ENCODE results near the gene IL37.
"Not testable (repeated sequence)": the region's sequence is repeated elsewhere in the genome, so short reads cannot be mapped to it uniquely, and the experiment has no call there.

Gene IL37

DNA sequence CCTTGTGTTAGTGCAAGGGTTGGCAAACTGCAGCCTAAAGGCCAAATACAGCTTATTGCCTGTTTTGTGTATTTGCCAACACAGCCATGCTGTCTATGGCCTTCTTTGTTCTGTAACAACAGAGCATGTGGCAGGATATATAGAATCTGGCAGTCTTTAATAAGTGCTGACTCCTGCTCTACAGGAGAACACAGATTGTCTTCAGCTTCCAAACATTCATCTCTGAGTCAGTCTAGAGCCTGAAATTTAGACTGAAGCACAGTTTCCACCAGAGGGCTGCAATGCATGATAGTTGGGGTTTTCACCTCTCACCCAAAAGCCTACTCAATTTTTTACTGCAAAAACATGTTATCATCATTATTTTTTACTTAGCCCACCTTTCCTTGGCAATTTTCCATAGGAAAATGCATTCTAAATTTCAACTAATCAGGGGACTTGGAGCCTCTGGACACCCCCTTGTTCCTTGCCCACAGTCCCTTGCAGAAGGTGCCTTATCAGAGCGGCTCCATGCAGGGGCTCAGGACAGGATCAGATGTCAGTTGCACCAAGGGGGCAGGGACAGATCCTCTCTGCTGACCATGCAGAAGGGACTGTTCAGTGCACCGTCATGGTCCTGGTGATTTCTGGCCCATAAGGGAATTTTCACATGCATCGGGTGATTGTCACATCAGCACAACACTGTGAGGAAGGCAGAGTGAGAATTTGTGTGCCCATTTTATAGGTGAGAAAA, 12.4 kb downstream of the IL37 start:
- no peaks in the 10 kb centered on the region for H3K4me1 ChIP-seq (ENCODE audit: control insufficient read depth, insufficient read depth, low read length, unreplicated experiment)
- no peak overlapping the region for H2AFZ ChIP-seq (ENCODE audit: low read length, unreplicated experiment)
- H3K36me3 ChIP-seq (ENCODE audit: insufficient read depth, low read length), result no peaks in the 10 kb centered on the region
- H3K79me2 ChIP-seq (ENCODE audit: control insufficient read depth, insufficient read depth, low read length, unreplicated experiment), result no peaks in the 10 kb centered on the region
- H3K4me3 ChIP-seq (ENCODE audit: low read depth, low read length), result no peak overlapping the region
- no peak overlapping the region for H3K27ac ChIP-seq (ENCODE audit: low read depth, low read length)
- peaks cover 35% of the 10 kb centered on the region for H3K27me3 ChIP-seq (ENCODE audit: insufficient read depth, low read length)

DNA sequence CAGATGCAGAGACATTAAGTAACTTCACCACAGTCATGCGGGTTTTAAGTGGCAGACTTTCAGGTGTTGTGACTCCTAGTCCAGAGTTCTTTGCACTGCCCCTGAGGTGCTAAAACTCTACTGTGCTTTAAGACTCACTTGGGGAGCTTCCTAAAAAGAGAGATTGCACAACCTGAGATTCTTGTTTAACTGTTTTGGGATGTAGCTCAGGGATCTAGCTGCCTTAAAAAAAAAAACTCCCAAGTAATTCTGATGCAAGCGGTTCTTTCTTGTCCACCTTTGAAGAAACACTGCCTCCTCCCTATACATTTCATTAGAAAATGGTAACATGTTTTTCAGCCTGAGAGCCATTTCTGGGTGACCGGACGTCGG, 13.0 kb downstream of the IL37 start:
- Histone ChIP-seq H2AFZ (ENCODE audit: low read length, unreplicated experiment) (no peak overlapping the region), H3K4me1 (ENCODE audit: control insufficient read depth, insufficient read depth, low read length, unreplicated experiment) (no peaks in the 10 kb centered on the region), H3K36me3 (ENCODE audit: insufficient read depth, low read length) (no peaks in the 10 kb centered on the region), H3K4me3 (ENCODE audit: low read depth, low read length) (no peak overlapping the region), H3K79me2 (ENCODE audit: control insufficient read depth, insufficient read depth, low read length, unreplicated experiment) (no peaks in the 10 kb centered on the region), H3K27ac (ENCODE audit: low read depth, low read length) (no peak overlapping the region), H3K27me3 (ENCODE audit: insufficient read depth, low read length) (peaks cover 35% of the 10 kb centered on the region)

DNA sequence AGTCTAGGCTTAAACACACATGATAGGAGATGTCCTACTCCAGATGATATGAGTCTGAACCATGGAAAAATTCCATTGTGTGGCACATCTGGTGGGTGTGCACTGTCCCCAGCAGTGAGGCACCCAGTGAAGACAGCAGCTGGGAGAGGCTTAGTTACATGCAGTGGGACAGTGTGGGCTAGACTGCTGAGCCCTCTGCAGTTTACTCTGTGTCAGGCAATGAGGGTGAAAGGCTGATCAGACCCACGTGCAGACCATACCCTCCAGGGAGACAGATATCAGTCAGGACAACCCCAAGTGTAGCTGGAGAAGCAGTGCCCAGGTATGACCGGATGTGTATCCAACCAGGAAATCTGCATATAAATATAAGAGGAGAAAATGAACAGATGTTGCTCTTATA, 13.4 kb downstream of the IL37 start:
- no peaks in the 10 kb centered on the region for H3K4me1 ChIP-seq (ENCODE audit: control insufficient read depth, insufficient read depth, low read length, unreplicated experiment)
- H2AFZ ChIP-seq (ENCODE audit: low read length, unreplicated experiment), result no peak overlapping the region
- no peaks in the 10 kb centered on the region for H3K79me2 ChIP-seq (ENCODE audit: control insufficient read depth, insufficient read depth, low read length, unreplicated experiment)
- no peak overlapping the region for H3K4me3 ChIP-seq (ENCODE audit: low read depth, low read length)
- peaks cover 35% of the 10 kb centered on the region for H3K27me3 ChIP-seq (ENCODE audit: insufficient read depth, low read length)
- no peaks in the 10 kb centered on the region for H3K36me3 ChIP-seq (ENCODE audit: insufficient read depth, low read length)
- no peak overlapping the region for H3K27ac ChIP-seq (ENCODE audit: low read depth, low read length)

GRCh38 chr2:112924821-112925220, 13.9 kb downstream of the IL37 start:
- H3K4me1 ChIP-seq (ENCODE audit: control insufficient read depth, insufficient read depth, low read length, unreplicated experiment), result no peaks in the 10 kb centered on the region
- H3K36me3 ChIP-seq (ENCODE audit: insufficient read depth, low read length), result no peaks in the 10 kb centered on the region
- no peaks in the 10 kb centered on the region for H3K79me2 ChIP-seq (ENCODE audit: control insufficient read depth, insufficient read depth, low read length, unreplicated experiment)
- peaks cover 33% of the 10 kb centered on the region for H3K27me3 ChIP-seq (ENCODE audit: insufficient read depth, low read length)
- no peak overlapping the region for H3K27ac ChIP-seq (ENCODE audit: low read depth, low read length)
- no peak overlapping the region for H3K4me3 ChIP-seq (ENCODE audit: low read depth, low read length)
- H2AFZ ChIP-seq (ENCODE audit: low read length, unreplicated experiment), result no peak overlapping the region

DNA sequence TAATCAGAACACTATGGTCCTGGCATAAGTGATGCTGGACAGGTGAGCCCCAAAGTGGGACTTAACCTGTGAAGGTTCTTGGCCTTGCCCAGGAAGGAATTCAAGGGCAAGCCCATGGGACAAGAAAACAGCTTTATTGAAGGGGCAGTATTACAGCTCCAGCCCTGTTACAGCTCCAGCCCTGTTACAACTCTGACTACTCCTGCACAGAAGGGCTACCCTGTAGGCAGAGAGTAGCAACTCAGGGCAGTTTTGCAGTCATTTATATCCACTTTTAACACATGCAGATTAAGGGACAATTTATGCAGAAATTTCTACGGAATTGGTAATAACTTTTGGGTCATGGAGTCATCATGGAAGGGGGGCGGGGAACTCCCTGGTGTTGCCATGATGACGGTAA, 15.7 kb downstream of the IL37 start:
- no peaks in the 10 kb centered on the region for H3K4me1 ChIP-seq (ENCODE audit: control insufficient read depth, insufficient read depth, low read length, unreplicated experiment)
- H3K36me3 ChIP-seq (ENCODE audit: insufficient read depth, low read length), result no peaks in the 10 kb centered on the region
- no peak overlapping the region for H2AFZ ChIP-seq (ENCODE audit: low read length, unreplicated experiment)
- no peak overlapping the region for H3K4me3 ChIP-seq (ENCODE audit: low read depth, low read length)
- no peaks in the 10 kb centered on the region for H3K79me2 ChIP-seq (ENCODE audit: control insufficient read depth, insufficient read depth, low read length, unreplicated experiment)
- no peak overlapping the region for H3K27ac ChIP-seq (ENCODE audit: low read depth, low read length)
- peaks cover 43% of the 10 kb centered on the region for H3K27me3 ChIP-seq (ENCODE audit: insufficient read depth, low read length)

- no peak overlapping the region for H3K27ac ChIP-seq (ENCODE audit: low read depth, low read length)
- no peak overlapping the region for H3K4me3 ChIP-seq (ENCODE audit: low read depth, low read length)
- H3K36me3 ChIP-seq (ENCODE audit: insufficient read depth, low read length), result no peaks in the 10 kb centered on the region
- no peaks in the 10 kb centered on the region for H3K4me1 ChIP-seq (ENCODE audit: control insufficient read depth, insufficient read depth, low read length, unreplicated experiment)
- no peaks in the 10 kb centered on the region for H3K79me2 ChIP-seq (ENCODE audit: control insufficient read depth, insufficient read depth, low read length, unreplicated experiment)
- H3K27me3 ChIP-seq (ENCODE audit: insufficient read depth, low read length), result peaks cover 39% of the 10 kb centered on the region
- H2AFZ ChIP-seq (ENCODE audit: low read length, unreplicated experiment), result no peak overlapping the region
Measured at GRCh38 chr2:112927745-112928144, 16.8 kb downstream of the IL37 start.

- H3K27ac ChIP-seq (ENCODE audit: low read depth, low read length), result no peak overlapping the region
- no peaks in the 10 kb centered on the region for H3K79me2 ChIP-seq (ENCODE audit: control insufficient read depth, insufficient read depth, low read length, unreplicated experiment)
- H3K36me3 ChIP-seq (ENCODE audit: insufficient read depth, low read length), result no peaks in the 10 kb centered on the region
- H3K4me3 ChIP-seq (ENCODE audit: low read depth, low read length), result no peak overlapping the region
- H2AFZ ChIP-seq (ENCODE audit: low read length, unreplicated experiment), result no peak overlapping the region
- peaks cover 41% of the 10 kb centered on the region for H3K27me3 ChIP-seq (ENCODE audit: insufficient read depth, low read length)
- H3K4me1 ChIP-seq (ENCODE audit: control insufficient read depth, insufficient read depth, low read length, unreplicated experiment), result no peaks in the 10 kb centered on the region
Measured at GRCh38 chr2:112933261-112933660, 22.3 kb downstream of the IL37 start.

GRCh38 chr2:112934117-112934516, 23.2 kb downstream of the IL37 start:
- not testable (repeated sequence) for H2AFZ ChIP-seq (ENCODE audit: low read length, unreplicated experiment); H3K79me2 ChIP-seq (ENCODE audit: control insufficient read depth, insufficient read depth, low read length, unreplicated experiment); H3K36me3 ChIP-seq (ENCODE audit: insufficient read depth, low read length); H3K4me1 ChIP-seq (ENCODE audit: control insufficient read depth, insufficient read depth, low read length, unreplicated experiment); H3K4me3 ChIP-seq (ENCODE audit: low read depth, low read length); H3K27ac ChIP-seq (ENCODE audit: low read depth, low read length)
- H3K27me3 ChIP-seq (ENCODE audit: insufficient read depth, low read length), result peaks cover 41% of the 10 kb centered on the region

GRCh38 chr2:112936927-112937232, 25.9 kb downstream of the IL37 start:
- H3K4me1 ChIP-seq (ENCODE audit: control insufficient read depth, insufficient read depth, low read length, unreplicated experiment), result no peaks in the 10 kb centered on the region
- H3K27ac ChIP-seq (ENCODE audit: low read depth, low read length), result no peak overlapping the region
- peaks cover 36% of the 10 kb centered on the region for H3K27me3 ChIP-seq (ENCODE audit: insufficient read depth, low read length)
- no peaks in the 10 kb centered on the region for H3K36me3 ChIP-seq (ENCODE audit: insufficient read depth, low read length)
- H3K79me2 ChIP-seq (ENCODE audit: control insufficient read depth, insufficient read depth, low read length, unreplicated experiment), result no peaks in the 10 kb centered on the region
- no peak overlapping the region for H2AFZ ChIP-seq (ENCODE audit: low read length, unreplicated experiment)
- no peak overlapping the region for H3K4me3 ChIP-seq (ENCODE audit: low read depth, low read length)

DNA sequence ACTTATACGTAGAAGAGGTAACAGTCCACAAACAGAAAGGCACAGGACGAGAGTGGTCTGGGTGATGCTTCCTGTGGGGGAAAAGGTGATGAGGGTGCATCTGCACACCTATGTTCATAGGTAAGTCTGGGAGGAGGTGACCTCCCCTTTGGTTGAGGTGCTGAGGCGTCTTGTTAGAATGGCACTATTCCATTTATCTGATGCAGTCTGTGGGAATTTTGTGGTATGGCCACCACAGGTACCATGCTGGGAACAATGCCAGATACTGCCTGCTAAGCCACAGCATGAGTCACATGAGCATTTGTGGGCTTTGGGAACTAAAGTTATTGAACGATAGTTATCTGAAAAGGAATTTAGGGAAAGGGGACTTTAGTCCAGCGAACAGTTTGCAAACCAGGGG, 27.9 kb downstream of the IL37 start:
- H3K27ac ChIP-seq (ENCODE audit: low read depth, low read length), result no peak overlapping the region
- no peak overlapping the region for H3K4me3 ChIP-seq (ENCODE audit: low read depth, low read length)
- no peaks in the 10 kb centered on the region for H3K79me2 ChIP-seq (ENCODE audit: control insufficient read depth, insufficient read depth, low read length, unreplicated experiment)
- no peak overlapping the region for H2AFZ ChIP-seq (ENCODE audit: low read length, unreplicated experiment)
- H3K4me1 ChIP-seq (ENCODE audit: control insufficient read depth, insufficient read depth, low read length, unreplicated experiment), result no peaks in the 10 kb centered on the region
- H3K27me3 ChIP-seq (ENCODE audit: insufficient read depth, low read length), result peaks cover 22% of the 10 kb centered on the region
- no peaks in the 10 kb centered on the region for H3K36me3 ChIP-seq (ENCODE audit: insufficient read depth, low read length)

DNA sequence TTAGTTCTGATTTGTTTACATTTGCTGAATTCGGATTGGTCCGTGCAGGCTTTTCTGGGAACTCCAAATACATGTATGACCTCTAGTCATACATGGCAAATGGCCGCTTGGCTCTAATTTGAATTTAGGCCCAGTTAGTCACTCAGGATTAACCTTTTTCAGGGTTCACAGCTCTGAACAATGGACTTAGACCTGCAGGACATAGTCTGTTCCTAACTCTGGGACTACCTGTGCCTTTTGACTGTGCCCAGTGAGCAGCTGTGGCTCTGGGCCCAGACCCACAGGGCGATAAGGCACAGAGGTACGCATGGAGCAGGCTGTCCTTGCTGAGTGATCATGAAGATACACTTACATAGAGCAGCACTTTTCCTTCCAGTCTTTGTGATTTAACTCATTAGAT, 28.5 kb downstream of the IL37 start:
- no peak overlapping the region for H3K4me3 ChIP-seq (ENCODE audit: low read depth, low read length)
- no peak overlapping the region for H3K27ac ChIP-seq (ENCODE audit: low read depth, low read length)
- H2AFZ ChIP-seq (ENCODE audit: low read length, unreplicated experiment), result no peak overlapping the region
- H3K4me1 ChIP-seq (ENCODE audit: control insufficient read depth, insufficient read depth, low read length, unreplicated experiment), result no peaks in the 10 kb centered on the region
- no peaks in the 10 kb centered on the region for H3K36me3 ChIP-seq (ENCODE audit: insufficient read depth, low read length)
- peaks cover 25% of the 10 kb centered on the region for H3K27me3 ChIP-seq (ENCODE audit: insufficient read depth, low read length)
- no peaks in the 10 kb centered on the region for H3K79me2 ChIP-seq (ENCODE audit: control insufficient read depth, insufficient read depth, low read length, unreplicated experiment)

All from ACC112 (cell line).